SU-DHL-6 (cell line): Measurements from ENCODE around the gene RO60.

ENCODE experiments used
- H2AFZ ChIP-seq: fragments of 200-600 bp; sonication (generic); 2 replicates; pipeline ENCODE4 v1.6.1; 2014; ENCODE audit warnings: low read depth, mild to moderate bottlenecking, moderate library complexity, mixed read lengths, antibody characterized with exemption, low read length; ENCODE audit not compliant: severe bottlenecking
- H3F3A ChIP-seq: fragments of 200-600 bp; shearing (Covaris generic); 2 replicates; pipeline ENCODE4 v1.6.0; 2016; ENCODE audit warnings: antibody characterized with exemption, mild to moderate bottlenecking; ENCODE audit not compliant: insufficient read depth
- H3K27ac ChIP-seq: fragments of 200-600 bp; sonication (generic); 2 replicates; pipeline ENCODE4 v1.5.1; 2016; ENCODE audit warnings: low read depth, mild to moderate bottlenecking, low read length, moderate library complexity, mixed read lengths
- H3K27me3 ChIP-seq: fragments of 200-600 bp; sonication (generic), shearing (Covaris generic); 2 replicates; pipeline ENCODE4 v1.6.0; 2014; ENCODE audit warnings: mild to moderate bottlenecking, low read length
- H3K36me3 ChIP-seq: fragments of 200-600 bp; sonication (generic); 2 replicates; pipeline ENCODE4 v1.6.1; 2014; ENCODE audit warnings: mild to moderate bottlenecking, low read length, mixed read lengths
- H3K4me2 ChIP-seq: fragments of 300-600, 200-600 bp; shearing (Covaris generic), sonication (generic); 2 replicates; pipeline ENCODE4 v1.6.0; 2014; ENCODE audit warnings: low read length, low read depth, mild to moderate bottlenecking; ENCODE audit not compliant: poor library complexity, severe bottlenecking
- H3K4me3 ChIP-seq: fragments of 200-600 bp; sonication (generic); 2 replicates; pipeline ENCODE4 v1.5.1; 2014; ENCODE audit warnings: antibody characterized with exemption, low read length, mild to moderate bottlenecking, mixed read lengths; ENCODE audit not compliant: insufficient read depth, poor library complexity, severe bottlenecking
- H3K79me2 ChIP-seq: fragments of 200-600 bp; sonication (generic); 2 replicates; pipeline ENCODE4 v1.6.1; 2014; ENCODE audit warnings: mild to moderate bottlenecking, low read length, moderate library complexity; ENCODE audit not compliant: insufficient read depth
- H3K9ac ChIP-seq: fragments of 200-600 bp; sonication (generic); 2 replicates; pipeline ENCODE4 v1.7.0; 2014; ENCODE audit warnings: mild to moderate bottlenecking, low read length
- H3K9me2 ChIP-seq: fragments of 200-600 bp; sonication (generic); replicated peaks from 2 replicates; pipeline ENCODE4 v1.6.1; 2014; ENCODE audit warnings: low read length; ENCODE audit not compliant: insufficient read depth
- H3K9me3 ChIP-seq: fragments of 200-600 bp; sonication (generic); 2 replicates; pipeline ENCODE4 v1.6.1; 2014; ENCODE audit warnings: low read length, mixed read lengths; ENCODE audit not compliant: insufficient read depth
- H4K20me1 ChIP-seq: fragments of 200-600 bp; sonication (generic); 2 replicates; pipeline ENCODE4 v1.6.1; 2014; ENCODE audit warnings: low read depth, mild to moderate bottlenecking, antibody characterized with exemption, low read length, moderate library complexity, mixed read lengths
- CTCF ChIP-seq: fragments of 200-600 bp; sonication (generic); IDR thresholded peaks from one replicate; pipeline ENCODE4 v1.5.1; 2017; ENCODE audit warnings: antibody characterized with exemption, mild to moderate bottlenecking, low read length, moderate library complexity; ENCODE audit not compliant: insufficient read depth, poor library complexity, severe bottlenecking
- EZH2phosphoT487 ChIP-seq: fragments of 200-600 bp; sonication (generic), shearing (Covaris generic); conservative IDR thresholded peaks from 2 replicates; pipeline ENCODE4 v1.6.1; 2018; ENCODE audit warnings: mild to moderate bottlenecking, antibody characterized with exemption, low read length, moderate library complexity, mixed read lengths

RO60 gene

GRCh38 chr1:193070386-193070753, 11.0 kb downstream of the RO60 start:
- H3K9ac ChIP-seq, result no peak overlapping the region
- H3K4me2 ChIP-seq, result peak overlapping the region; percentile 47
- no peaks in the 10 kb centered on the region for H3K27me3 ChIP-seq
- no peak for TF ChIP-seq CTCF
- H3K79me2 ChIP-seq, result peaks cover 62% of the 10 kb centered on the region
- H2AFZ ChIP-seq, result peak overlapping the region; percentile 44
- H3K4me3 ChIP-seq, result no peak overlapping the region
- H4K20me1 ChIP-seq, result no peaks in the 10 kb centered on the region
- H3K9me3 ChIP-seq, result no peaks in the 10 kb centered on the region
- H3F3A ChIP-seq, result 0 out of 2 replicates have a peak, but pooled peaks cover 14% of the 10 kb centered on the region
- H3K9me2 ChIP-seq, result no peaks in the 10 kb centered on the region
- no peaks in the 10 kb centered on the region; the same call in 1 of the 2 replicates for H3K36me3 ChIP-seq
- peak overlapping the region; percentile 55 for H3K27ac ChIP-seq

- Histone ChIP-seq H2AFZ (no peak overlapping the region), H3F3A (0 out of 2 replicates have a peak, but pooled peaks cover 14% of the 10 kb centered on the region), H3K4me3 (no peak overlapping the region), H3K27me3 (no peaks in the 10 kb centered on the region), H4K20me1 (no peaks in the 10 kb centered on the region), H3K36me3 (no peaks in the 10 kb centered on the region; the same call in 1 of the 2 replicates), H3K9me3 (no peaks in the 10 kb centered on the region), H3K9ac (no peak overlapping the region), H3K4me2 (peak overlapping the region; percentile 47), H3K79me2 (peaks cover 61% of the 10 kb centered on the region), H3K27ac (peak overlapping the region; percentile 55; the same call in 1 of the 2 replicates), H3K9me2 (no peaks in the 10 kb centered on the region)
- TF ChIP-seq CTCF (no peak), EZH2phosphoT487 (no peak)
These were observed 11.5 kb downstream of the RO60 start for GRCh38 chr1:193070942-193071341.

DNA sequence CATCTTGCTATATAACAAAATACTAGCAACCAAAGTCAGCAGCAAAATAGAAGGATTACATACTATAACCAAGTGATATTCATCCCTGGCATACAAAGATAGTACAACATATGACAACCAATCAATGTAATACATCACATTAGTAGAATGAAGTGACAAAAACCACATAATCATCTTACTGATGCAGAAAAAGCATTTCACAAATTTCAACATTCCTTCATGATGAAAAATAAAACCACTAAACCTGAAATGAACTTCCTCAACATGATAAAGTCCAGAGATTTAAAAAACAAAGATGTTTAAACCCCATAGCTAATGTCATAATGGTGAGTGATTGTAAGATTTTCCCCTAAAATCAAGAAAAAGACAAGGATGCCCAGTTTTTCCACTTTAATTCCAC, 18.6 kb downstream of the RO60 start:
- Histone ChIP-seq H3K27ac (no peak overlapping the region), H3K4me2 (no peak overlapping the region), H3K9me2 (no peaks in the 10 kb centered on the region), H3K9ac (no peak overlapping the region), H3K4me3 (no peak overlapping the region), H3K36me3 (peaks cover 56% of the 10 kb centered on the region), H2AFZ (no peak overlapping the region), H3K27me3 (no peaks in the 10 kb centered on the region), H3K9me3 (no peaks in the 10 kb centered on the region), H3F3A (0 out of 2 replicates have a peak, but pooled peaks cover 3% of the 10 kb centered on the region), H3K79me2 (peaks cover 17% of the 10 kb centered on the region), H4K20me1 (no peaks in the 10 kb centered on the region)
- no peak for TF ChIP-seq CTCF
- TF ChIP-seq EZH2phosphoT487, result no peak

- no peaks in the 10 kb centered on the region for H3K9me2 ChIP-seq
- H3K79me2 ChIP-seq, result peaks cover 12% of the 10 kb centered on the region; the same call in 1 of the 2 replicates
- H3K4me3 ChIP-seq, result no peak overlapping the region
- no peak overlapping the region for H3K4me2 ChIP-seq
- H3K36me3 ChIP-seq, result peaks cover 67% of the 10 kb centered on the region
- H3K9ac ChIP-seq, result no peak overlapping the region
- H4K20me1 ChIP-seq, result no peaks in the 10 kb centered on the region
- H3F3A ChIP-seq, result no peaks in the 10 kb centered on the region
- no peak overlapping the region for H2AFZ ChIP-seq
- H3K9me3 ChIP-seq, result no peaks in the 10 kb centered on the region
- TF ChIP-seq EZH2phosphoT487 (no peak), CTCF (no peak)
- no peaks in the 10 kb centered on the region for H3K27me3 ChIP-seq
- H3K27ac ChIP-seq, result no peak overlapping the region
These were observed 19.8 kb downstream of the RO60 start for GRCh38 chr1:193079187-193079586.
